ENCODE measurements around the gene LRRC15.

LRRC15 gene

GRCh38 chr3:194396859-194397756, 27.6 kb upstream of the LRRC15 start:
- Histone ChIP-seq H3K27ac (ENCODE audit: low read length) (no peak overlapping the region), H3K9me3 (ENCODE audit: control insufficient read depth, insufficient read depth, low read length) (no peaks in the 10 kb centered on the region), H3K36me3 (ENCODE audit: control insufficient read depth, insufficient read depth, low read length) (no peaks in the 10 kb centered on the region), H3K4me3 (ENCODE audit: low read length) (peak overlapping the region; percentile 29; the same call in 1 of the 2 replicates), H3K27me3 (ENCODE audit: control insufficient read depth, insufficient read depth, low read length) (peaks cover 23% of the 10 kb centered on the region), H3K4me1 (ENCODE audit: control insufficient read depth, insufficient read depth, low read length) (no peaks in the 10 kb centered on the region)
- no peak for DNase-seq (ENCODE audit: low read depth, low spot score)
- no CpG with 5 or more reads among the region's 73 CpGs for WGBS (ENCODE audit: insufficient coverage, insufficient read length)

DNA sequence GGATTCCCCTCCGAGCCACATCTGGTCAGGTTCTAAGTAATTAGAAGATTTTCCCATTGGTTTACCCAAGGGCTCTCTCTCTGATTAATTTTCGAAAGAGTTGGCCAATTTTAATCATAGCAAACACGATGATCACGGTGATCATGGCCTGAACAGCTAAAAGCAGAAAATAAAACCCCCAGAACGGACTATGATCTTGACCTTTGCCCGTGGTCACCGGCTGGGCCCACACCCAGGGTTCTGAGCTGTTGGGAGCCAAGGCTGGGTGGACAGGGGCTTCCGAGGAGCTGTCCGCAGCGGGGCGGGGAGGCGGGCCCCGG, 27.0 kb upstream of the LRRC15 start:
- Histone ChIP-seq H3K9me3 (ENCODE audit: control insufficient read depth, insufficient read depth, low read length) (no peaks in the 10 kb centered on the region), H3K27ac (ENCODE audit: low read length) (no peak overlapping the region), H3K4me1 (ENCODE audit: control insufficient read depth, insufficient read depth, low read length) (no peaks in the 10 kb centered on the region), H3K36me3 (ENCODE audit: control insufficient read depth, insufficient read depth, low read length) (no peaks in the 10 kb centered on the region), H3K27me3 (ENCODE audit: control insufficient read depth, insufficient read depth, low read length) (peaks cover 23% of the 10 kb centered on the region), H3K4me3 (ENCODE audit: low read length) (peak overlapping the region; percentile 29; the same call in 1 of the 2 replicates)
- WGBS (ENCODE audit: insufficient coverage, insufficient read length) = no CpG with 5 or more reads among the region's 13 CpGs
- DNase-seq (ENCODE audit: low read depth, low spot score) = no peak

DNA sequence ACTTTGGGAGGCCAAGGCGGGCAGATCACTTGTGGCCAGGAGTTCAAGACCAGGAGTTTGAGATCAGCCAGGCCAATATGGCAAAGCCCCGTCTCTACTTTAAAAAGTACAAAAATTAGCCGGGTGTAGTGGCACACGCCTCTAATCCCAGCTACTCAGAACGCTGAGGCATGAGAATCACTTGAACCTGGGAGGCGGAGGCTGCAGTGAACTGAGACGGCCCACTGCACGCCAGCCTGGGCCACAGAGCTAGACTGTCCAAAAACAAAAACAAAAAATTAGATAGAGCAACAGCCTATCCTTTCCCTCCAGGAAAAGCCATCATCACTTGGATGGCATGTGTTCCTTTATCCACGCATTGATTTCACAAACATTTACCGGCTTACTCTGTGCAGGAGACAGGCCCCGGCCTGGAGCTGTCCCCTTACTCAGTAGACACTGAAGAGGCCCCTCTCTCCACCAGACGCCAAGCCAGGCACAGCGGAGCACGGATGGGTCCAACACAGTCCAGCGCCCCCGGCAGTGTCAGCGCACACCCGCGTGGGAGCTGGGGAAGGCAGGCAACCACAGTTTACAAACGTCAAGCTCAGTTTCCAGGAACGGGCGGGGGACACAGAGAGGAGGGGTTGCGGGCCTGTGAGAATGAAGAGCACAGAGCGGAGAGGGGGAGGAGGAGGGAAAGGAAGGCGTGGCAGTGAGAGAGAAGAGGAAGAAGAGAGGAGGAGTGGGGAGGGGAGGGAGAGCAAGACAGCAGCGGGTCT, 26.4 kb upstream of the LRRC15 start:
- no peak overlapping the region for H3K27ac ChIP-seq (ENCODE audit: low read length)
- H3K36me3 ChIP-seq (ENCODE audit: control insufficient read depth, insufficient read depth, low read length) = no peaks in the 10 kb centered on the region
- no CpG with 5 or more reads among the region's 26 CpGs for WGBS (ENCODE audit: insufficient coverage, insufficient read length)
- DNase-seq (ENCODE audit: low read depth, low spot score) = no peak
- H3K27me3 ChIP-seq (ENCODE audit: control insufficient read depth, insufficient read depth, low read length) = peaks cover 23% of the 10 kb centered on the region
- peak overlapping the region; percentile 17; the same call in 1 of the 2 replicates for H3K4me3 ChIP-seq (ENCODE audit: low read length)
- H3K9me3 ChIP-seq (ENCODE audit: control insufficient read depth, insufficient read depth, low read length) = no peaks in the 10 kb centered on the region
- no peaks in the 10 kb centered on the region for H3K4me1 ChIP-seq (ENCODE audit: control insufficient read depth, insufficient read depth, low read length)

- Histone ChIP-seq H3K4me1 (ENCODE audit: control insufficient read depth, insufficient read depth, low read length) (no peaks in the 10 kb centered on the region), H3K27me3 (ENCODE audit: control insufficient read depth, insufficient read depth, low read length) (peaks cover 23% of the 10 kb centered on the region), H3K4me3 (ENCODE audit: low read length) (no peak overlapping the region), H3K9me3 (ENCODE audit: control insufficient read depth, insufficient read depth, low read length) (no peaks in the 10 kb centered on the region), H3K36me3 (ENCODE audit: control insufficient read depth, insufficient read depth, low read length) (no peaks in the 10 kb centered on the region), H3K27ac (ENCODE audit: low read length) (no peak overlapping the region)
- WGBS (ENCODE audit: insufficient coverage, insufficient read length) = no CpG with 5 or more reads among the region's 5 CpGs
- DNase-seq (ENCODE audit: low read depth, low spot score) = no peak
Measured at GRCh38 chr3:194395212-194395611, 25.7 kb upstream of the LRRC15 start.

DNA sequence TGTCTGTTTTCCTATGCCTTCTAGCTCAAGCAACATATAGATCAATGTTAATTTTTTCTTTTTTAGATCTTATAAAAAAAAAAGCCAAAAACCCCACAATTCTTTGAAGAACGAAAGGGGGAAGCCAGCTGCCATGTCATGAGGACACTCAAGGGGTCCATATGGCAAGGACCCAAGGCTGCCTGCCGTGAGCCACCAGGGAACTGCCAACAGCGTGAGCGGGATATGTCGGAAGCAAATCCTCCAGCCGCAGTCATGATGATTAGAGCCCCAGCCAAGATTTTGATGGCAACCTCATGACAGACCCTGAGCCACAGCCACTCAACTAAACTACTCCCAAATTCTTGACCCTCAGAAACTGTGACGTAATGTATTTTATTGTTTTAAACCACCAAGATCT, 23.0 kb upstream of the LRRC15 start:
- H3K4me3 ChIP-seq (ENCODE audit: low read length) = no peak overlapping the region
- no peak for DNase-seq (ENCODE audit: low read depth, low spot score)
- no peak overlapping the region for H3K27ac ChIP-seq (ENCODE audit: low read length)
- no CpG with 5 or more reads among the region's 7 CpGs for WGBS (ENCODE audit: insufficient coverage, insufficient read length)
- no peaks in the 10 kb centered on the region for H3K9me3 ChIP-seq (ENCODE audit: control insufficient read depth, insufficient read depth, low read length)
- H3K27me3 ChIP-seq (ENCODE audit: control insufficient read depth, insufficient read depth, low read length) = peaks cover 8% of the 10 kb centered on the region
- H3K36me3 ChIP-seq (ENCODE audit: control insufficient read depth, insufficient read depth, low read length) = no peaks in the 10 kb centered on the region
- H3K4me1 ChIP-seq (ENCODE audit: control insufficient read depth, insufficient read depth, low read length) = no peaks in the 10 kb centered on the region

DNA sequence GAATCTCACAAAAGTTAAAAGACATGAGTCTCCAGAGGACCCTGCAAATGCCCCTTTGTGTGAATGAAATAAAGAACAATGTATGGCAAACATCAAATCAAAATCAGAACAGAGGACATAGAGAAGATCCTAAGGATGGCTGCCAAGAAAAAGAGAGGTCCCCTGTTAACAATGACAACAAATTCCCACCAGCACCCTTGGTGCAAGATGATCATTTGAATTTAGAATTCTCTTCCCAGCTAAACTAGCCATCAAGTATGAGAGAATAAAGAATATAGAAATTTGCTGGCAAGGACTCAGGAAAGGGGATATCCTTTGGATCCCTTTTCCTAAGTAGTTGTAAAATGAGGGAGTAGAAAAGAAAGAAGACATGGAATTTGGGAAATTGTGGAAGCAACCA, 21.3 kb upstream of the LRRC15 start:
- DNase-seq (ENCODE audit: low read depth, low spot score) = no peak
- Histone ChIP-seq H3K27ac (ENCODE audit: low read length) (no peak overlapping the region), H3K36me3 (ENCODE audit: control insufficient read depth, insufficient read depth, low read length) (no peaks in the 10 kb centered on the region), H3K27me3 (ENCODE audit: control insufficient read depth, insufficient read depth, low read length) (no peaks in the 10 kb centered on the region; the same call in none of the 2 replicates), H3K4me1 (ENCODE audit: control insufficient read depth, insufficient read depth, low read length) (no peaks in the 10 kb centered on the region), H3K9me3 (ENCODE audit: control insufficient read depth, insufficient read depth, low read length) (no peaks in the 10 kb centered on the region), H3K4me3 (ENCODE audit: low read length) (no peak overlapping the region)

- H3K27ac ChIP-seq (ENCODE audit: low read length) = no peak overlapping the region
- H3K27me3 ChIP-seq (ENCODE audit: control insufficient read depth, insufficient read depth, low read length) = no peaks in the 10 kb centered on the region; the same call in 1 of the 2 replicates
- no peaks in the 10 kb centered on the region for H3K36me3 ChIP-seq (ENCODE audit: control insufficient read depth, insufficient read depth, low read length)
- H3K9me3 ChIP-seq (ENCODE audit: control insufficient read depth, insufficient read depth, low read length) = no peaks in the 10 kb centered on the region
- no peak for DNase-seq (ENCODE audit: low read depth, low spot score)
- no CpG with 5 or more reads among the region's 8 CpGs for WGBS (ENCODE audit: insufficient coverage, insufficient read length)
- H3K4me1 ChIP-seq (ENCODE audit: control insufficient read depth, insufficient read depth, low read length) = no peaks in the 10 kb centered on the region
- no peak overlapping the region for H3K4me3 ChIP-seq (ENCODE audit: low read length)
Measured at GRCh38 chr3:194389269-194389668, 19.7 kb upstream of the LRRC15 start.

DNA sequence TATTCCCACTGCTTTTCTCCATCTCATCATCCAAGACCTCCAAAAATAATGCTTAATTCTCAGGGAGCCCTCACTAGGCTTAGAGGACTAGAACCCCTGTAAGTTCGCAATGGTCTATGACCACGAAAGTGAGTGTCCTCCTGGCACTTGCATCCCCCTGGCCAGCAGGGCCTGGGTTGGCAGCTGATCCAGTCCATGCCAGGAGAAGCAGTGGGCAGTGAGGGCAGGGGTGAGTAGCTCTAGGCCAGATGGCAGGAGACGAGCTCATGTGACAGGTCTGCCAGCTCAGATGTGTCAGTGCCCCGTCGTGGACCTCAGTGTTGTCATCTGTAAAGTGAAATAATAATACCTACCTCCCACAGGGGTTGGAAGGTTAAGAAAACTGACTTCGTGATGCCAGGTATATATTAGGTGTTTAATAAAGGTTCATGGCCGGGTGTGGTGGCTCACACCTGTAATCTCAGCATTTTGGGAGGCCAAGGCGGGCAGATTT, 18.4 kb upstream of the LRRC15 start:
- Histone ChIP-seq H3K9me3 (ENCODE audit: control insufficient read depth, insufficient read depth, low read length) (no peaks in the 10 kb centered on the region), H3K27ac (ENCODE audit: low read length) (no peak overlapping the region), H3K36me3 (ENCODE audit: control insufficient read depth, insufficient read depth, low read length) (no peaks in the 10 kb centered on the region), H3K4me3 (ENCODE audit: low read length) (no peak overlapping the region), H3K4me1 (ENCODE audit: control insufficient read depth, insufficient read depth, low read length) (peaks cover 3% of the 10 kb centered on the region; the same call in 1 of the 2 replicates), H3K27me3 (ENCODE audit: control insufficient read depth, insufficient read depth, low read length) (no peaks in the 10 kb centered on the region; the same call in 1 of the 2 replicates)
- WGBS (ENCODE audit: insufficient coverage, insufficient read length) = no CpG with 5 or more reads among the region's 8 CpGs
- no peak for DNase-seq (ENCODE audit: low read depth, low spot score)

GRCh38 chr3:194387276-194387675, 17.7 kb upstream of the LRRC15 start:
- no peaks in the 10 kb centered on the region for H3K36me3 ChIP-seq (ENCODE audit: control insufficient read depth, insufficient read depth, low read length)
- no peaks in the 10 kb centered on the region; the same call in 1 of the 2 replicates for H3K27me3 ChIP-seq (ENCODE audit: control insufficient read depth, insufficient read depth, low read length)
- peaks cover 5% of the 10 kb centered on the region for H3K4me1 ChIP-seq (ENCODE audit: control insufficient read depth, insufficient read depth, low read length)
- DNase-seq (ENCODE audit: low read depth, low spot score) = no peak
- H3K9me3 ChIP-seq (ENCODE audit: control insufficient read depth, insufficient read depth, low read length) = no peaks in the 10 kb centered on the region
- H3K27ac ChIP-seq (ENCODE audit: low read length) = no peak overlapping the region
- H3K4me3 ChIP-seq (ENCODE audit: low read length) = no peak overlapping the region
- WGBS (ENCODE audit: insufficient coverage, insufficient read length) = no CpG with 5 or more reads among the region's 6 CpGs

GRCh38 chr3:194386648-194387047, 17.1 kb upstream of the LRRC15 start:
- Histone ChIP-seq H3K27me3 (ENCODE audit: control insufficient read depth, insufficient read depth, low read length) (no peaks in the 10 kb centered on the region; the same call in 1 of the 2 replicates), H3K4me3 (ENCODE audit: low read length) (no peak overlapping the region), H3K9me3 (ENCODE audit: control insufficient read depth, insufficient read depth, low read length) (no peaks in the 10 kb centered on the region), H3K27ac (ENCODE audit: low read length) (no peak overlapping the region), H3K4me1 (ENCODE audit: control insufficient read depth, insufficient read depth, low read length) (peaks cover 5% of the 10 kb centered on the region), H3K36me3 (ENCODE audit: control insufficient read depth, insufficient read depth, low read length) (no peaks in the 10 kb centered on the region)
- DNase-seq (ENCODE audit: low read depth, low spot score) = no peak
- WGBS (ENCODE audit: insufficient coverage, insufficient read length) = no CpG with 5 or more reads among the region's 7 CpGs

All from iPS DF 6.9 (cell line).